NCI-H226 (cell line): Measurements from ENCODE around the gene CDC123.
"Not testable (repeated sequence)": the region's sequence is repeated elsewhere in the genome, so short reads cannot be mapped to it uniquely, and the experiment has no call there.

ENCODE experiments used
- DNase-seq: peaks from one replicate; pipeline ENCODE4 v3.0.0-alpha.2; 2015

The CDC123 gene

GRCh38 chr10:12237265-12238220 lies 41.6 kb downstream of the CDC123 start:
- no peak for DNase-seq

GRCh38 chr10:12238821-12239220 lies 42.8 kb downstream of the CDC123 start:
- DNase-seq: no peak

DNA sequence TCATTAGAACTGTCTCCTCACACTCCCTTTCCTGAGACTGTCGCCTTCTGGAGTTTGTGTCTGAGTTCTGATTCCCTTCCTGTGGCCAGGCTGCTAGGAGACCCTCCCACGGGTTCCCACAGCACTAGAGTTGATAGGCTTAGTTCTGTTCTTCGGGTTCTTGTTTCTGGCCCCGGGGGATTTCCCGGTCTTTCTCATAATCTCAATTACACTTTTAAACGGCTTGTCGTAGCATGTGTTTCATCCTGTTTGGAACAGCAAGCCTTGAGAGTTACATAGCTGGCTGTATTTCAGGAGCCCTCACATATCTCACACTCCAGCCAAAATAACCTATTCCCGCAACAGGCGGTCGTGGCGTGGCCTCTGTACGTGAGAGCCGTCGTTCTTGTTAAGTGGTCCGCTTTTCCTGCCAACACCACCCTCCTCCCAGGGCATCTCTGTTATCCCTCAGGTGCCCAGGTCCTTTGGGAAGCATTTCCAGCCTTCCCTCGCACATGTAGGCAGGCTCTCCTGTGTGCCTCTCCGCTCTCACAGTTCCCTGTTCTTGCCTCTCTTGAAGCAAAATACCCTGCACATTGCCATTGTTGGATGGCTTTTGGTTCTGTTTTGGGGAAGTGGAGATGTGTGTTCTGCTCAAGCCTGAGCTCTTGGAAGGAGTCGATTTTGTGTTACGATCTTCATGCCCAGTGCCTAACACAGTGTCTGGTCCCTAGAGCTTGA lies 46.0 kb downstream of the CDC123 start:
- DNase-seq: no peak

GRCh38 chr10:12243864-12244620 lies 48.1 kb downstream of the CDC123 start:
- no peak for DNase-seq

DNA sequence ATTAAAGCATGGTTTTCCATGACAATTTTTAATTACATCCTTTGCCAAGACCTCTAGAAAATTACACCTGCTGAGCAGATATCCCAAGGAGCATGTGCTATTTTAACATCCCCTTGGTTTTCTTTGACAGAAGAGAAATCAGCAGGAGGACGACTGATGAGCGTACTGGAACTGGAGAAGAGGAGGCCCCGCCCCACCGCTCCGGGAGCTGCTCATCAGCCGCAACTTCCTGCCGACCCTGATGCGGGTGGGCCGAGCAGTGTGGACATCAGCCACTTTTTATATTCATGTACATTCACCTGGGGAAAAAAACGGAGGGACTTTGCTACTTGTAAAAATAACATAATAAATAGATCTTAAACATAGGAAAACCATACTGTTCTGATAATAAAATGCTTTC lies 54.2 kb downstream of the CDC123 start:
- no peak for DNase-seq

DNA sequence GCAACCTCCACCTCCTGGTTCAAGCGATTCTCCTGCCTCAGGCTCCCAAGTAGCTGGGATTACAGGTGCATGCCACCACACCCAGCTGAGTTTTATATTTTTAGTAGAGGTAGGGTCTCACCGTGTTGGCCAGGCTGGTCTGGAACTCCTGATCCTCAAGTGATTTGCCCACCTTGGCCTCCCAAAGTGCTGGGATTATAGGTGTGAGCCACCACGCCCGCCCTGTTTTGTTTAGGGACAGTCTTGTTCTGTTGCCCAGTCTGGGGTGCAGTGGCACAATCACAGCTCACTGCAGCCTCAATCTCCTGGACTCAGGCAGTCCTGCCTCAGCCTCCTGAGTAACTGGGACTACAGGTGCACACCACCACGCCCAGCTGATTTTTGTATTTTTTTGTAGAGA lies 54.7 kb downstream of the CDC123 start:
- not testable (repeated sequence) for DNase-seq

GRCh38 chr10:12251581-12251980 lies 55.6 kb downstream of the CDC123 start:
- DNase-seq: no peak

DNA sequence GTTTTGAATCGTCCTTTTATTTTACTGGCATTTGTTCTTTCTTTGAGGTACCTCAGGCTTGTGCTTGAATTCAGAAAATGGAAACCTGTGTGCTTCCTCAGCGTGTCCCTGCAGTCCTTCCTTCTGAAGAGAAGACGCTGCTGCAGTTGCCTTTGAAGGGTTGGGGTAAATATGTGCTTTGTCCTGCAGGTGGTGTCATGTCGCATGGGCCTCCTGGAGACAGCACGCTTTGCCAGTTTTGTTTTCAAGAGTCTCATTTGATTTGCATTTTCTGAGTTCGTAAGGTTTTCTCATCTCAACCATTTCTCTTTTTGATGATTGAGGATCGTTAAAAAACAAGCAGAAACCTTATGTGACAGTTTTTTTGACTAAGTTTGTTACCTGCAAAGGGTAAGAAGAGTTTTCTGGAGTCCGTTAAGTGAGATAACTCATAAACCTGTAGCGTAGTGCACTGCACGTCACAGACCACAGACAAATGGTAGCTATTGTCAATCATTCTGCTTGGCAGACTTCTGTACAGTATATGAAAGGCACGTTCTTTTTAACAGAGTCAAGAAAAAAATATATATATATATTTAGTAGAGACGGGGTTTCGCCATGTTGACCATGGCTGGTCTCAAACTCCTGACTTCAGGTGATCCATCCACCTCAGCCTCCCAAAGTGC lies 57.0 kb downstream of the CDC123 start:
- DNase-seq: no peak

- no peak for DNase-seq
Observed at GRCh38 chr10:12255048-12255447, 59.1 kb downstream of the CDC123 start.

DNA sequence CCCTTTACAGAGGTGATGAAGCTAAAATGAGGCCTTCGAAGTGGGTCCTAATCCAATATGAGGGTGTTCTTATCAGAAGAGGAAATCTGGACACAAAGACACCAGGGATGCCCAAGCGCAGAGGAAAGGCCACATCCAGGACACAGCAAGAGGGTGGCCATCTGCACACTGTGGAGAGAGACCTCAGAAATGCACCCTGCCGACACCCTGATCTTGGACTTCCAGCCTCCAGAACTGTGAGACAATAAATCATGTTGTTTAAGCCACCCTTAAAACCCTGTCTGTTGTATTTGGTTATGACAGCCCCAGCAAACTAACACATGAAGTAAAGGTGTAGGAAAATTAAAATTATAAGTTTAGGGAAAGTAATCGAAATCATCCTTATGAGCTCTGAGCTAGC lies 64.0 kb downstream of the CDC123 start:
- no peak for DNase-seq

- no peak for DNase-seq
Observed at GRCh38 chr10:12262278-12262981, 66.4 kb downstream of the CDC123 start.

DNA sequence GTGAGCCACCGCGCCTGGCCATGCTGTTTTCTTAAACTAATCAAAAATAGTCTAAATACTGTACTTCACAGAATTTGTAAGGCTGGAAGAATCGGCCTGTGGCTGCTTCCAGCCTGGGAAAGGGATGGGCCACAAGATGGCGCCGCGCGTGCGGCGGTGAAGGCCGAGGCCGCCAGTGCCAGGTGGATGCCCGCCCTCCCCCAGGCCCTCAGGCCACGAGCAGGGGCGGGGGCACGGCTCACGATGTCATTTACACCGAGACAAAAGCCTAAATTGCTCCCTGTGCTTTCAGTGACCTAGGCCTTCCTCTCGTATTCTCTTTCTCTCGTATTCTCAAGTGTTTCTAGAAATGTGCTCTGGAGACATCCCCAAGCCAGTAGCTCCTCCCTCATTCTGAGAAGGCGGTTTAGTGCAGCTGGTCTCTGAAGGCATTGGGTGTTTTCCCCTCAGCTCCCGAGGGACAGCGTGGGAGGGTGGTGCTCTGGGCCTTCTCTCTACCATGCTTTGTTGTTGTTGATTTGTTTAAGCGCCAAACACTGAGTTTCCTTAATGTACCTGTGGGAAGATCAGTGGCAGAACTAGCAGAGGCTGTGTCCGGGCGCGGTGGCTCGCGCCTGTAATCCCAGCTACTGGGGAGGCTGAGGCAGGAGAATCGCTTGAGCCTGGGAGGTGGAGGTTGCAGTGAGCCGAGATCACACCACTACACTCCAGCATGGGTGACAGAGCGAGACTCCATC lies 68.4 kb downstream of the CDC123 start:
- DNase-seq: peak; percentile 69

GRCh38 chr10:12269056-12269455 lies 73.1 kb downstream of the CDC123 start:
- DNase-seq: no peak

GRCh38 chr10:12271210-12271540 lies 75.2 kb downstream of the CDC123 start:
- DNase-seq: no peak

DNA sequence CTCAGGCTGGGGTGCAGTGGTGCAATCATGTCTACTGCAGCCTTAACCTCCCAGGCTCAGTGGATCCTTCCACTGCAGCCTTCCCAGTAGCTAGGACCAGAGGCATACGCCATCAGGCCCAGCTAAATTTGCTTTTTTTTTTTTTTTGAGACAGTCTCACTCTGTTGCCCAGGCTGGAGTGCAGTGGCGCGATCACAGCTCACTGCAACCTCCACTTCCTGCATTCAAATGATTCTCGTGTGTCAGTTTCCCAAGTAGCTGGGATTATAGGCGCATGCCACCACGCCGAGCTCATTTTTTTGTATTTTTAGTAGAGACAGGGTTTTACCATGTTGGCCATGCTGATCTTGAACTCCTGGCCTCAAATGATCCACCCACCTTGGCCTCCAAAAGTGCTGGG lies 81.9 kb downstream of the CDC123 start:
- not testable (repeated sequence) for DNase-seq

DNA sequence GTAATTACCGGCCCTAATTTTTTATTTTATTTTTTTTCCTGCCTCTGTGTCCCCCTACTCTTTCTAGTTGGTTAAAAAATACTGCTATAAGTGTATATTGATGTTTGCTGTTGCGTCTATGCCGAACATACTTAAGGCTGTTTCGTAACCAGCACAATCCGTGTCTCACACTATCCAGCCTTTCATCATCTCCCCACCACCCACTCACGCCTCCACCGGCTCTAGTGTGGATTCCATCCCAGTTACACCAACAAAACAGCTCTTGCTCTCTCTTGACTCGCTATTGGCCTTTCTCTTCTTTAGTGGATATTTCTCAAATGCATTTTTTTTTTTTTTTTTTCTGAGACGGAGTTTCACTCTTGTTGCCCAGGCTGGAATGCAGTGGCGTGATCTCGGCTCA lies 83.3 kb downstream of the CDC123 start:
- DNase-seq: no peak

- DNase-seq: no peak
Observed at GRCh38 chr10:12287772-12288171, 91.8 kb downstream of the CDC123 start.

- DNase-seq: not testable (repeated sequence)
Observed at GRCh38 chr10:12297784-12298183, 101.8 kb downstream of the CDC123 start.

DNA sequence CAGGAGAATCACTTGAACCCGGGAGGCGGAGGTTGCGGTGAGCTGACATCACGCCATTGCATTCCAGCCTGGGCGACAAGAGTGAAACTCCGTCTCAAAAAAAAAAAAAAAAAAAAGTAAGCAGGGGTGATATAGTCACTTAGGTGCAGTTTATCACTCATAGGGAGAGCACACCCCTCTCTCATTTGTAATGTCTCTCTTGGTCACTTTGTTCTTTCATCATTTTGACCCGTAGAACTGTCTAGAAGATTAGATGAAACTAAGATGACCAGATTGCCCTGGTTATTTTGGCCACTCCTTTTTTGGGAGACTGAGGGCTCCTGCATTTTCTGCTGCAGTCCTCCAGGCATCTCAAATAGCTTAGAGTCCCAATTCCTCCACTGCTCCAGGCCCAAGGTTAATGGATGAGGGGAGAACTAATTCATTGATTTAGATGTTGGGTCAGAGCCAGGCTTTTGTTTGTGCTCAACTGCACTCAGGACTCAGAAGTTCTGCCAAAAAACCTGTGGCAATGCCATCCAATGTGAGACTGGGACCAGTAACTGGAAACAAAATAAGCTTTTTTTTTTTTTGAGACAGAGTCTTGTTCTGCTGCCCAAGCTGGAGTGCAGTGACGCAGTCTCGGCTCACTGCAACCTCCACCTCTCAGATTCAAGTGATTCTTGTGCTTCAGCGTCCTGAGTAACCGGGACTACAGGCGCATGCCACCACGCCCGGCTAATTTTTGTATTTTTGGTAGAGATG lies 103.4 kb downstream of the CDC123 start:
- no peak for DNase-seq
